Ovary (tissue), 3 donors: ENCODE data around the gene NEUROD4.

Experiments
- CTCF ChIP-seq, 3 donors: fragments of 450-650 bp in 2 of 3; fragments of 200-600 bp in 1 of 3; IDR thresholded peaks; one replicate each; pipeline versions ENCODE4 v1.5.1 to v1.8.0; 2016 to 2022; ENCODE audit warnings: antibody characterized with exemption in 3 of 3, mild to moderate bottlenecking in 1 of 3
- EP300 ChIP-seq: sonication (generic); formaldehyde crosslinking; IDR thresholded peaks from one replicate; pipeline ENCODE4 v1.6.1; 2017; ENCODE audit warnings: antibody characterized with exemption
- donor health status: DM: no; HTN: no; CAD: no.

DNA sequence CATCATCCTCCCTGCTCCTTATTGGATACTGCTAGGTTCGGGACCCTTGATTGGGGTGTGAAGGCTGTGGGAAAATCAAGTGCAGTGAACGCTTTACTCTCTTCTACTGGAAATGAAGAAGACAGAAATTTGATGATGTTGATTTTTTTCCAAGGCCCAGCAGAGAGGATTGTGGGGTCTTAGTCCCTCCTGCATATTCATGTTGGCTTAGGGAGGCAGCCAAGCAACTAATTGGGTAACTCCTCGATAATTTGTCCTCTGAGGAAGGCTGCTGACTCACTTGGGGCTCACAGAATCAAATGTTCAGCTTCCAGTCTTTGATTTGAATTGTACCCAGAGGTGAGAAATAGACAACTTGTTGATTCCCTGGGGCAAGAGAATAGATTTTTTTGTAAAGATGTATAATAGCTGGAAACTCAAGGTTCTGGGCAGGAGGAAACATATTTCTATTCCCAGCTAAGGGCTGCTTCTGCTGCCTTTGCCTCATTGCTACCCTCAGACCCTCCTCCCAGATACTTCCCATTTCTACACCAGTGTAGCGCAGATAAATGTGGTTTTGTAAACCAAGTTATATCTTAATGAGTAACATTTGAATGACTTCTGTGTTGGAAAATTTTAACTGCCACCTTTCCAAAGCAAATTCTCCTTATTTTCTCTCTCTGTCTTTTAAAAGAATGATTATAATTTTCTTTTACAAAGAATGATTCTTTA lies 21.7 kb downstream of the NEUROD4 start:
- TF ChIP-seq CTCF (IDR thresholded peaks at IDR 0.05): no peak
- no peak for TF ChIP-seq EP300
